Peyer's patch (tissue), 4 donors: ENCODE measurements around the gene CERS6.

Experiments
- CTCF ChIP-seq, 6 experiments: fragments of 450-650 bp in 4 of 6; fragments of 200-600 bp in 2 of 6; sonication (generic) in 1 of 6; IDR thresholded peaks; one replicate each; pipeline ENCODE4 v1.5.1; 2017 to 2019; ENCODE audit warnings: antibody characterized with exemption in 6 of 6, mild to moderate bottlenecking in 3 of 6, moderate library complexity in 1 of 6
- POLR2A ChIP-seq, 2 donors: fragments of 450-650 bp; IDR thresholded peaks; one replicate each; pipeline ENCODE4 v1.5.1; 2017; ENCODE audit warnings: antibody characterized with exemption in 2 of 2, mild to moderate bottlenecking in 2 of 2, moderate library complexity in 2 of 2

GRCh38 chr2:168639018-168639417 is 182.9 kb downstream of the CERS6 start:
- TF ChIP-seq CTCF (IDR thresholded peaks at IDR 0.05): no peak
- TF ChIP-seq POLR2A (IDR thresholded peaks at IDR 0.05): no peak
